HepG2 (cell line): ENCODE results near the gene TMEM95. TPM values are rescaled to one million over a fixed set of nuclear protein-coding genes. Genes with fewer than 3 reads are reported as not detected.

ENCODE experiments used
- ADNP ChIP-seq: sonication (generic); formaldehyde crosslinking; IDR thresholded peaks from 2 replicates; pipeline ENCODE4 v1.4.0; 2020; ENCODE audit warnings: missing genetic modification reagents
- BHLHE40 ChIP-seq: IDR thresholded peaks from 2 replicates; pipeline ENCODE4 v1.6.1; 2011; ENCODE audit warnings: low read length, improper control_type of control experiment
- BRCA1 ChIP-seq: sonication (generic); formaldehyde crosslinking; IDR thresholded peaks from 2 replicates; pipeline ENCODE4 v1.4.0; 2020; ENCODE audit warnings: missing genetic modification reagents
- CBFB ChIP-seq: sonication (generic); formaldehyde crosslinking; IDR thresholded peaks from 2 replicates; pipeline ENCODE4 v1.4.0; 2020; ENCODE audit warnings: missing genetic modification reagents
- CENPT ChIP-seq: sonication (generic); formaldehyde crosslinking; IDR thresholded peaks from 2 replicates; pipeline ENCODE4 v1.8.0; 2022; ENCODE audit warnings: low read depth, mild to moderate bottlenecking, moderate library complexity, missing genetic modification reagents
- EHMT2 ChIP-seq: fragments of 200-600 bp; sonication (generic); IDR thresholded peaks from 2 replicates; pipeline ENCODE4 v1.7.0; 2017; ENCODE audit warnings: antibody characterized with exemption, low read depth, low read length, borderline replicate concordance
- FIP1L1 ChIP-seq: fragments of 200-400 bp; formaldehyde crosslinking; IDR thresholded peaks from 2 replicates; pipeline ENCODE4 v1.6.1; 2018; ENCODE audit warnings: low read depth, mild to moderate bottlenecking, low read length, moderate library complexity, borderline replicate concordance; ENCODE audit not compliant: insufficient read depth
- HOXA7 ChIP-seq: sonication (generic); formaldehyde crosslinking; IDR thresholded peaks from 2 replicates; pipeline ENCODE4 v1.8.1; 2022; ENCODE audit warnings: mild to moderate bottlenecking, missing genetic modification reagents, moderate library complexity
- MED8 ChIP-seq: sonication (generic); formaldehyde crosslinking; IDR thresholded peaks from 2 replicates; pipeline ENCODE4 v1.8.1; 2023; ENCODE audit warnings: mild to moderate bottlenecking, missing genetic modification reagents; ENCODE audit not compliant: insufficient replicate concordance
- MIER3 ChIP-seq: IDR thresholded peaks from 2 replicates; pipeline ENCODE4 v1.6.1; 2016; ENCODE audit warnings: missing compliant biosample characterization, borderline replicate concordance
- MLXIP ChIP-seq: sonication (generic); formaldehyde crosslinking; IDR thresholded peaks from 2 replicates; pipeline ENCODE4 v1.9.0; 2021; ENCODE audit warnings: missing genetic modification reagents, borderline replicate concordance
- NCOA1 ChIP-seq: sonication (generic); formaldehyde crosslinking; IDR thresholded peaks from 2 replicates; pipeline ENCODE4 v1.9.0; 2021; ENCODE audit warnings: missing genetic modification reagents
- NCOA5 ChIP-seq: sonication (generic); formaldehyde crosslinking; IDR thresholded peaks from 2 replicates; pipeline ENCODE4 v1.4.0; 2020; ENCODE audit warnings: missing genetic modification reagents
- PAXIP1 ChIP-seq: sonication (generic); formaldehyde crosslinking; conservative IDR thresholded peaks from 2 replicates; pipeline ENCODE4 v1.4.0; 2020; ENCODE audit warnings: mild to moderate bottlenecking, missing genetic modification reagents, moderate library complexity
- SP2 ChIP-seq: sonication (generic); formaldehyde crosslinking; IDR thresholded peaks from 2 replicates; pipeline ENCODE4 v1.5.1; 2020; ENCODE audit warnings: mild to moderate bottlenecking, missing genetic modification reagents
- ZBTB43 ChIP-seq: sonication (generic); formaldehyde crosslinking; conservative IDR thresholded peaks from 2 replicates; pipeline ENCODE4 v1.4.0; 2020; ENCODE audit warnings: missing genetic modification reagents
- ZEB1 ChIP-seq: IDR thresholded peaks from 2 replicates; pipeline ENCODE4 v1.6.1; 2012; ENCODE audit warnings: mild to moderate bottlenecking, low read depth, inconsistent platforms; ENCODE audit not compliant: insufficient replicate concordance
- ZFP90 ChIP-seq: sonication (generic); formaldehyde crosslinking; IDR thresholded peaks from 2 replicates; pipeline ENCODE4 v1.8.0; 2022; ENCODE audit warnings: missing genetic modification reagents, mild to moderate bottlenecking, inconsistent platforms, borderline replicate concordance
- ZNF207 ChIP-seq: fragments of 450-650 bp; IDR thresholded peaks from 2 replicates; pipeline ENCODE4 v1.6.1; 2016; ENCODE audit warnings: antibody characterized with exemption, borderline replicate concordance
- ZNF570 ChIP-seq: sonication (generic); formaldehyde crosslinking; IDR thresholded peaks from 2 replicates; pipeline ENCODE4 v1.4.0; 2020; ENCODE audit warnings: mild to moderate bottlenecking, missing genetic modification reagents, borderline replicate concordance
- ZSCAN31 ChIP-seq: sonication (generic); formaldehyde crosslinking; IDR thresholded peaks from 2 replicates; pipeline ENCODE4 v1.5.0; 2020; ENCODE audit warnings: low read depth, mild to moderate bottlenecking, missing genetic modification reagents
- polyA plus RNA-seq, 8 experiments: library from polyadenylated mRNA; depleted of rRNA in 3 of 8; stranded (reverse) in 7 of 8; unstranded in 1 of 8; fragments of >200 nt; fragmentation: Illumina TruSeq in 4 of 8; extraction: Trizol in 4 of 8; gene quantifications; 2 replicates each; pipeline versions ENCODE4 v1.2.1 to v1.2.3, GENCODE V29; 2011 to 2016; ENCODE audit warnings: low read depth in 4 of 8, missing spikeins in 1 of 8, mixed read lengths in 1 of 8; ENCODE audit not compliant: insufficient read depth in 1 of 8
- total RNA-seq, 5 experiments: library from RNA; depleted of rRNA; stranded (reverse); fragments of >200 nt; fragmentation: Illumina TruSeq; extraction: Trizol; gene quantifications; 2 replicates each; pipeline ENCODE4 v1.2.3, GENCODE V29; 2016; ENCODE audit warnings: low read depth in 1 of 5

Gene TMEM95
- total and polyA plus RNA-seq, 2 of the 13 experiments (the other 11 are each of a cell fraction or from before 2014, with no cell fraction given) = not detected

GRCh38 chr17:7329374-7329996, 25.5 kb upstream of the TMEM95 start (continued):
- TF ChIP-seq PAXIP1 (peak; percentile 57), FIP1L1 (no peak), SP2 (CRISPR knock-in tag) (0 out of 2 replicates have a peak, but pooled peaks have one; percentile 32), CENPT (CRISPR knock-in tag) (no peak), ZSCAN31 (CRISPR knock-in tag) (peak; percentile 68; the same call in 1 of the 2 replicates), HOXA7 (no peak), MED8 (CRISPR knock-in tag) (peak; percentile 5), ZEB1 (no peak), BHLHE40 (no peak), ZNF207 (no peak), EHMT2 (no peak), MLXIP (CRISPR knock-in tag) (no peak), ZFP90 (CRISPR knock-in tag) (peak; percentile 69; the same call in 1 of the 2 replicates), ZNF570 (no peak), ZBTB43 (CRISPR knock-in tag) (no peak), NCOA5 (CRISPR knock-in tag) (no peak), NCOA1 (no peak), CBFB (CRISPR knock-in tag) (0 out of 2 replicates have a peak, but pooled peaks have one; percentile 34), MIER3 (CRISPR knock-in tag) (no peak), BRCA1 (CRISPR knock-in tag) (peak; percentile 68; the same call in 1 of the 2 replicates), ADNP (CRISPR knock-in tag) (no peak)
